AG09309 (cell line): ENCODE data around the gene HP1BP3.

ENCODE experiments used
- DNase-seq: peaks from one replicate; pipeline ENCODE4 v3.0.0-alpha.2; 2010; ENCODE audit warnings: low read depth
- H3K4me3 ChIP-seq: 2 replicates; pipeline ENCODE4 v1.5.1; 2011; ENCODE audit warnings: mild to moderate bottlenecking, low read depth, low read length, moderate library complexity; ENCODE audit not compliant: control insufficient read depth
- TF ChIP-seq, protein P1 (sequence below): IDR thresholded peaks from 2 replicates; pipeline ENCODE4 v1.5.1; 2011; ENCODE audit warnings: mild to moderate bottlenecking, low read depth, low read length, inconsistent platforms; ENCODE audit not compliant: insufficient read depth, control insufficient read depth; ENCODE audit errors: missing control alignments

HP1BP3 gene

DNA sequence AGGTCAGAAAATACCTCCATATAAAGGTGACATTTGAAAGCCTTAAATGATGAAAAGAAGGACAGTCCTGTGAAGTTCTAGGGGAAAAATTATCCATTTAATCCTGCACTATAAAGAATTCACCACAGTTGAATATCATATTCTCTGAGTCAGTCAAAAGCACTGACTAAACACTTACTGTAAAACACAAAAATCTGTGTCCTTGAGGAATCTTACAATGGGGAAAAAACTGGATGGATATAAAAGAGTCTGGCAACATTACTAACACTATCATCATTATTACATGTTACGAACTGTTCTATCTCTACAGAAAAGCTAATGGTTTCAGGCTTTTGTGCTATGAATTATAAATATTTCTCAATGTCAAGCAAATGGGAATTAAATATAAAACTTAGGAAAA lies 42.4 kb upstream of the HP1BP3 start:
- no peak for DNase-seq
- H3K4me3 ChIP-seq = no peak overlapping the region
- TF ChIP-seq, protein P1, sequence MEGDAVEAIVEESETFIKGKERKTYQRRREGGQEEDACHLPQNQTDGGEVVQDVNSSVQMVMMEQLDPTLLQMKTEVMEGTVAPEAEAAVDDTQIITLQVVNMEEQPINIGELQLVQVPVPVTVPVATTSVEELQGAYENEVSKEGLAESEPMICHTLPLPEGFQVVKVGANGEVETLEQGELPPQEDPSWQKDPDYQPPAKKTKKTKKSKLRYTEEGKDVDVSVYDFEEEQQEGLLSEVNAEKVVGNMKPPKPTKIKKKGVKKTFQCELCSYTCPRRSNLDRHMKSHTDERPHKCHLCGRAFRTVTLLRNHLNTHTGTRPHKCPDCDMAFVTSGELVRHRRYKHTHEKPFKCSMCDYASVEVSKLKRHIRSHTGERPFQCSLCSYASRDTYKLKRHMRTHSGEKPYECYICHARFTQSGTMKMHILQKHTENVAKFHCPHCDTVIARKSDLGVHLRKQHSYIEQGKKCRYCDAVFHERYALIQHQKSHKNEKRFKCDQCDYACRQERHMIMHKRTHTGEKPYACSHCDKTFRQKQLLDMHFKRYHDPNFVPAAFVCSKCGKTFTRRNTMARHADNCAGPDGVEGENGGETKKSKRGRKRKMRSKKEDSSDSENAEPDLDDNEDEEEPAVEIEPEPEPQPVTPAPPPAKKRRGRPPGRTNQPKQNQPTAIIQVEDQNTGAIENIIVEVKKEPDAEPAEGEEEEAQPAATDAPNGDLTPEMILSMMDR = no peak

DNA sequence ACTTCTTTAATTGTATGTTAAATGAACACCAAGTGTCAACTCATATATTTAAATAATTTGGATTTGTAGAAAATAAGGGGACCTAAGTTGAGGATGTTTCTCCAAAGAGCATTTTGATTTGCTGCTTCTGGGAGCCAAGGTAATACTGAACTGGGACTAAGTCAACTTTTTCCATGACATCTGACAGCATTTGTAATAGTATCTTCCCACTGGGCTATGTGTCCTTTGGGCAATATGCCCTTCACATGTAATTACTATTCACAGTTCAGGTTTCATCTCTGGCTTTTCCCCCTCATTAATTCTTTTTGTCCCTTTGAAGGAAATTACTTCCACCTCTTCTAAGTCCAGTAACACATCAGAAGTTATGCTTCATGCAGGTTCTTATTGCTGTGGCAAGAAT lies 36.7 kb upstream of the HP1BP3 start:
- no peak overlapping the region for H3K4me3 ChIP-seq
- no peak for DNase-seq
- TF ChIP-seq, protein P1 = no peak

GRCh38 chr1:20821466-20821865 lies 34.4 kb upstream of the HP1BP3 start:
- TF ChIP-seq, protein P1 = no peak
- no peak overlapping the region for H3K4me3 ChIP-seq
- DNase-seq = no peak

GRCh38 chr1:20819818-20820217 lies 32.7 kb upstream of the HP1BP3 start:
- H3K4me3 ChIP-seq = no peak overlapping the region
- TF ChIP-seq, protein P1 = no peak
- DNase-seq = no peak

- no peak overlapping the region for H3K4me3 ChIP-seq
- TF ChIP-seq, protein P1 = no peak
- no peak for DNase-seq
Observed at GRCh38 chr1:20814534-20814871, 27.4 kb upstream of the HP1BP3 start.

- TF ChIP-seq, protein P1 = no peak
- no peak overlapping the region for H3K4me3 ChIP-seq
- no peak for DNase-seq
Observed at GRCh38 chr1:20811916-20812315, 24.8 kb upstream of the HP1BP3 start.

GRCh38 chr1:20793236-20793635 lies 6.1 kb upstream of the HP1BP3 start:
- TF ChIP-seq, protein P1 = no peak
- no peak for DNase-seq

More at GRCh38 chr1:20793236-20793635, 6.1 kb upstream of the HP1BP3 start:
- no peak overlapping the region for H3K4me3 ChIP-seq
